ENCODE data around the gene OBSL1.

The OBSL1 gene

GRCh38 chr2:219559156-219559915, 12.0 kb downstream of the OBSL1 start:
- no peaks in the 10 kb centered on the region for H3K4me1 ChIP-seq (ENCODE audit: control insufficient read depth, insufficient read depth, low read length)
- H3K9ac ChIP-seq (ENCODE audit: low read length): no peak overlapping the region
- H3K4me3 ChIP-seq (ENCODE audit: low read length): no peak overlapping the region
- no peaks in the 10 kb centered on the region for H3K27me3 ChIP-seq (ENCODE audit: control insufficient read depth, insufficient read depth, low read length)
- no peak overlapping the region for H3K27ac ChIP-seq (ENCODE audit: low read depth, low read length)
- no peaks in the 10 kb centered on the region for H3K36me3 ChIP-seq (ENCODE audit: control insufficient read depth, insufficient read depth, low read length)

DNA sequence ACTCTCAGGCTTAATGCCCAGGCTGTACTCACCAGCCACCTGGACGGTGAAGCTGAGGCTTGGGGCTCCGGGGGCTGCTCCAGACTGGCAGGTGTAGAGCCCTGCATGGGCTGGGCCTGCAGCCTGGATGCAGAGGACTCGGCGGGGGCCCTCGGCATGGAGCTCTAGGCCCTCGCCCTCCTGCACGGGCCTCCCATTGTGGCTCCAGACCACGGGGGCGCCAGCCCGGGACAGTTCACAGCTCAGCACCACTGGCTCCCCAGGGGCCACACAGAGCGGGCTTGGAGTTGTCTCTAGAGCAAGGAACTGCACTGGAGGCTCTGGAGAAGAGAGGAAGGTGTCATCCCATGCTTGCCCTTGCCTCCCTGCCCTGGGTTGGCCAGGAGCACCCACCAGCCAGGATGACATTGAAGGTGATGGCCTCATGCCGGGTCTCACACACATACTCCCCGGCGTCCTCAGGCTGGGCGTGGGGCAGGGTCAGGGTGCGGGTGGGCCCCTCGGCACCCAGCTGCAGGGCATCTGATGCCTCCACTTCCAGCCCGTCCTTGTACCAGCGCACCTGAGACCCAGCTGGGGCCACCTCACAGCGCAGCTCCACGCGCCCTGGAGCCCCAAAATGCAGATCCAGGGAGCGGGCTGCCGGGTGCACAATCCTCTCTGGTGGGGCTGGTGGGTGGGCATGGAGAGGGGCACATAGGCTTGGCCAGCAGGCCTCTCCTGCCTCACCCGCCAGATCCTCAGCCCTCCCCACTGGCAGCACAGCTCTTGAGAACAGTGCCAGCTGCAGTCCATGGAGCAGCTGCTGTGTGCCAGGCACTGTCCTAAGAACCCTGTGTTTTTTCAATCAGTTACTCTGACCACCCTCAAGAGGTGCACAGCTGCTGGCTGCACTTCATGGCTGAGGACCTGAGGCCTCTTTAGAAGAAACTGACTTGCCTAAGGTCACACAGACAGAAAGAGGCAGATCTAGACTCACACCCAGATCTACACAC, 13.3 kb downstream of the OBSL1 start:
- Histone ChIP-seq H3K4me3 (ENCODE audit: low read length) (no peak overlapping the region), H3K27me3 (ENCODE audit: control insufficient read depth, insufficient read depth, low read length) (no peaks in the 10 kb centered on the region), H3K9ac (ENCODE audit: low read length) (no peak overlapping the region), H3K27ac (ENCODE audit: low read depth, low read length) (no peak overlapping the region), H3K36me3 (ENCODE audit: control insufficient read depth, insufficient read depth, low read length) (no peaks in the 10 kb centered on the region), H3K4me1 (ENCODE audit: control insufficient read depth, insufficient read depth, low read length) (peaks cover under 1% of the 10 kb centered on the region)

GRCh38 chr2:219557320-219557719, 14.0 kb downstream of the OBSL1 start:
- Histone ChIP-seq H3K9ac (ENCODE audit: low read length) (no peak overlapping the region), H3K27me3 (ENCODE audit: control insufficient read depth, insufficient read depth, low read length) (no peaks in the 10 kb centered on the region), H3K4me1 (ENCODE audit: control insufficient read depth, insufficient read depth, low read length) (peaks cover 3% of the 10 kb centered on the region), H3K36me3 (ENCODE audit: control insufficient read depth, insufficient read depth, low read length) (no peaks in the 10 kb centered on the region), H3K4me3 (ENCODE audit: low read length) (no peak overlapping the region), H3K27ac (ENCODE audit: low read depth, low read length) (no peak overlapping the region)

DNA sequence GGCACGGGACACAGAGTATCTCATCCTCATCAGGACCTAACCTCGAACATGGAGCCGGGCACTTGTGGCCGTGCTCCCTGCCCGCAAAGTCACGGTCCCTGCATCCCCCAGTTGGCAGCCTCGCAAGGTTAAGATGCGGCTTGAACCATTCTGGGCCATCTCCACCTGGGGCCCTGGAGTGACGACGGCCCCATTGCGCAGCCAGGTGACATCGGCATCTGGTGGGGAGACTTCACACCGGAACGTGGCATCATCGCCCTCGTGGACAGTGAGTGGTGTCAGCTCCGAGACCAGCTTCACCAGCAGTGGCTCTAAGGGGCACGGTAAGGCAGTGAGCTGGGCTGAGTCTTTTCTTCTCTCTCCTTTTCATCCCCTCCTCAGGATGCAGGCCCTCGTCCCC, 14.9 kb downstream of the OBSL1 start:
- Histone ChIP-seq H3K4me1 (ENCODE audit: control insufficient read depth, insufficient read depth, low read length) (peaks cover 6% of the 10 kb centered on the region), H3K27ac (ENCODE audit: low read depth, low read length) (no peak overlapping the region), H3K27me3 (ENCODE audit: control insufficient read depth, insufficient read depth, low read length) (no peaks in the 10 kb centered on the region), H3K36me3 (ENCODE audit: control insufficient read depth, insufficient read depth, low read length) (no peaks in the 10 kb centered on the region), H3K9ac (ENCODE audit: low read length) (no peak overlapping the region), H3K4me3 (ENCODE audit: low read length) (no peak overlapping the region)

GRCh38 chr2:219555956-219556355, 15.4 kb downstream of the OBSL1 start:
- Histone ChIP-seq H3K27me3 (ENCODE audit: control insufficient read depth, insufficient read depth, low read length) (no peaks in the 10 kb centered on the region), H3K27ac (ENCODE audit: low read depth, low read length) (no peak overlapping the region), H3K4me1 (ENCODE audit: control insufficient read depth, insufficient read depth, low read length) (peaks cover 6% of the 10 kb centered on the region), H3K36me3 (ENCODE audit: control insufficient read depth, insufficient read depth, low read length) (no peaks in the 10 kb centered on the region), H3K4me3 (ENCODE audit: low read length) (no peak overlapping the region), H3K9ac (ENCODE audit: low read length) (no peak overlapping the region)

DNA sequence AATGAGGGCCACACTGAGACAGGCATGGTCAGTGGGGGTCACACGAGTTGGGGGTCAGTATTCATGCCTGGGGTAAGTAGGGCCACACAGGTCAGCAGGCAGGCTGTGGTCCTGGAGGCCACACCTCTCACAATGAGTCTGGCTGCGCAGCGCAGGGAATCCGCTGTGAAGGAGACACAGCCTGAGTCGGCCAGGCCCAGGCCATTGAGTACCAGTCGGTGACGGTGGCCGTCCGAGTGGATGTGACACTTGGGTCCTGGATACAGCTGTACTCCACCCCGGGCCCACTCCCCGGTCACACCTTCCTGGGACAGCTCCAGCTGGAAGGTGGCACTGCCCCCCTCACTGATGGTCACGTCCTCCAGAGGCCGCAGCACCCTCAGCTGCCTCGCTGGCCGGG, 17.0 kb downstream of the OBSL1 start:
- Histone ChIP-seq H3K9ac (ENCODE audit: low read length) (no peak overlapping the region), H3K4me1 (ENCODE audit: control insufficient read depth, insufficient read depth, low read length) (peaks cover 6% of the 10 kb centered on the region), H3K27me3 (ENCODE audit: control insufficient read depth, insufficient read depth, low read length) (peaks cover 3% of the 10 kb centered on the region), H3K36me3 (ENCODE audit: control insufficient read depth, insufficient read depth, low read length) (no peaks in the 10 kb centered on the region), H3K27ac (ENCODE audit: low read depth, low read length) (no peak overlapping the region), H3K4me3 (ENCODE audit: low read length) (no peak overlapping the region)

DNA sequence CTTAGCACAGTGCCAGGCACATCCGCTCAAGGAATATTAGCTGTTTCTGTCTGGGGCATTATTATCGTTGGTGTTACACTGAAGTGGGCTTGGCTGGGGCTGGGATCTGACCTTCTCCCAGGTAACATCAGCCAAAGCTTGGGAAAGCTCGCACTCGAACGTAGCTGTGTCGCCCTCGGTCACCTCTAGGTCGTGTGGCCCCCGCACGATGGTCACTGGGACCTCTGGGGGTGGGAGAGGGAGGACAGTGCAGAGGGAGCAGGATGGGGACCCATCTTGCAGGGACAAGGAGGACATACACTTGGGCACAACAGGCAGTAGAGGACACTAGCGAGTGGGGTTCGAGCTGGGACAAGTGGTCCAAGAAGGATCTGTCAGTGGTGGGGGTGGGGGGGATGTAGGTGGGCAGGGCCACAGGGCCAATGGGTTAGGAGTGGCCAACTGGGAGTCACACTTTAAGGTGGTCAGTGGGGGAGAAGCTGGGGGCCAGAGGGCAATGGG, 17.8 kb downstream of the OBSL1 start:
- Histone ChIP-seq H3K27ac (ENCODE audit: low read depth, low read length) (no peak overlapping the region), H3K36me3 (ENCODE audit: control insufficient read depth, insufficient read depth, low read length) (no peaks in the 10 kb centered on the region), H3K9ac (ENCODE audit: low read length) (no peak overlapping the region), H3K4me3 (ENCODE audit: low read length) (no peak overlapping the region), H3K4me1 (ENCODE audit: control insufficient read depth, insufficient read depth, low read length) (peaks cover 6% of the 10 kb centered on the region), H3K27me3 (ENCODE audit: control insufficient read depth, insufficient read depth, low read length) (peaks cover 3% of the 10 kb centered on the region)

DNA sequence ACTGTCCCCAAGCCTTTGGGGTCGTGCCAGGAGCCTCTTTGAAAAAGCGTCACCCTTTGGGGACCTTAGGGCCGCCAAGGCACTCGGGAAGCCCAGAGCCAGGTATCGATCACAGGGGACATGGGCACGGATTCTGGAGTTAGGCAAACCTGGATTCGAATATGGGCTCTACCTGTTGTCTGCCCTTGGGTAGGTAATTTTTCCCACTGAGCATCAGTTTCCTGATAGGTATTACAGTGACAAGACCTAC, 18.2 kb downstream of the OBSL1 start:
- Histone ChIP-seq H3K27me3 (ENCODE audit: control insufficient read depth, insufficient read depth, low read length) (peaks cover 3% of the 10 kb centered on the region), H3K9ac (ENCODE audit: low read length) (no peak overlapping the region), H3K27ac (ENCODE audit: low read depth, low read length) (no peak overlapping the region)

GRCh38 chr2:219552382-219553167, 18.8 kb downstream of the OBSL1 start:
- Histone ChIP-seq H3K27me3 (ENCODE audit: control insufficient read depth, insufficient read depth, low read length) (peaks cover 3% of the 10 kb centered on the region), H3K27ac (ENCODE audit: low read depth, low read length) (no peak overlapping the region), H3K9ac (ENCODE audit: low read length) (no peak overlapping the region), H3K4me3 (ENCODE audit: low read length) (peak overlapping the region; percentile 64), H3K4me1 (ENCODE audit: control insufficient read depth, insufficient read depth, low read length) (peaks cover 6% of the 10 kb centered on the region), H3K36me3 (ENCODE audit: control insufficient read depth, insufficient read depth, low read length) (no peaks in the 10 kb centered on the region)

More for the DNA sequence above, 18.2 kb downstream of the OBSL1 start:
- H3K4me3 ChIP-seq (ENCODE audit: low read length): peak overlapping the region; percentile 64
- peaks cover 6% of the 10 kb centered on the region for H3K4me1 ChIP-seq (ENCODE audit: control insufficient read depth, insufficient read depth, low read length)
- no peaks in the 10 kb centered on the region for H3K36me3 ChIP-seq (ENCODE audit: control insufficient read depth, insufficient read depth, low read length)

DNA sequence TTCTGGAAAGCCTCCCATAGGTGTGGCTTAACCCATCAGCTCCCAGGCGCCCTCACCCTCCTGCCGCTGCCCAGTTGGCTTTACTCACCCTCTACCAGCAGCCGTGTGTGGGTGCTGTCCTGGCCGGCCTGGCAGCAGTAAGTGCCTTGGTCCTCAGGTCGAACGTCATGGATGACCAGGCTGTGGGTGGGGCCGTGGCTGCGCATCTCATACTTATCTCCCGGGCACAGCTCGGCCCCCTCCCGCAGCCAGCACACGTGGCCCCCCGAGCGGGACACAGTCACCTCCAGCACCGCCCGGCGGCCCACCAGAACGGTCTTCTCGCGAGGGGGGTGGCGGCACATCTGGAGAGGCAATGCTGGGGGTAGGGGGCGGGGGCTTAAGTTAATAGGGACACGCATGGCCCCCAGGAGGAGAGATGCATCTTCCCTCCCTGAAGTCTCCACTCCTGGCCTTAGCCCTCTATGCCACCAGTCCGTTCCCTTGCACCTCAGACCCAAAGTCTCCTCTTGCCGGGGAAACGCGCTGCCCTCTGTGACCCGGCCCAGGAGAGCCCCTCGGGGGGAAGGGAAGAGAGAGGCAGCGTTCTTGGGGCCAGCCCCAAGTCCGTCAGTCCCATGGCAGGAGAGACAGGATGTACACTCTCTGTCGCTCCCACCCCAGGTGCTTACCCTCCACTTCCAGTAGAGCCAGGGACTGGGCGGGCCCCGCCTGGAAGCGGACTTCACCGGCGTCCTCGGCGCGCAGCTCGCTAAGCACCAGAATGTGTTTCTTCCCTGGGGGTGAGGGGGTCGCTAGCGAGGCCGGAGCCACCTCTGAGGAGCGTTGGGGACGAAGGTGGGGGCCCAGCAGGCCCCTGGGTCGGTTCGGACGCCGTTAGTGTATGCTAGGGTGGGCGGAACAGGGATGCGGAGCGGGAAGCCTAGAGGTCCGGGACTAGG, 19.6 kb downstream of the OBSL1 start:
- H3K4me1 ChIP-seq (ENCODE audit: control insufficient read depth, insufficient read depth, low read length): peaks cover 6% of the 10 kb centered on the region
- H3K9ac ChIP-seq (ENCODE audit: low read length): no peak overlapping the region
- peak overlapping the region; percentile 64 for H3K4me3 ChIP-seq (ENCODE audit: low read length)
- no peak overlapping the region for H3K27ac ChIP-seq (ENCODE audit: low read depth, low read length)
- no peaks in the 10 kb centered on the region for H3K36me3 ChIP-seq (ENCODE audit: control insufficient read depth, insufficient read depth, low read length)
- peaks cover 3% of the 10 kb centered on the region for H3K27me3 ChIP-seq (ENCODE audit: control insufficient read depth, insufficient read depth, low read length)

DNA sequence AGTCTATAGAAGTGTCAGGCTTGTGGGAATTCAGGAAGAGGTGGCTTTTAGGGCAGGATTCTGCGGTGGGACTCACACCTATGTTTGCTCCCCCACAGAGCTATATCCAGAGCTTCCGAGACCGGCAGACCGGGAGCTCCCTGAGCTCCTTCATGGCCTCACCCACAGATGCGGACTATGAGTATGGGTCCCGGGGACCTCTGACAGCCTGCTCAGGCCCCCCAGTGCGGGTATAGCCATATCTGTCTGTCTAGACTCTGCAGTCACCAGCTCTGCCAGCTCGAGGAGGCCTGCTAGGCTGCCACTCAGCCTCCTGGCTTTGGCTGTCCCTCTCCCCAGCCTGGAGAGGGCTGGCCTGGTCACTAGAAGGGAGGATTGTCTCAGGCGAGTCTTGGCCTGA, 21.7 kb downstream of the OBSL1 start:
- Histone ChIP-seq H3K4me3 (ENCODE audit: low read length) (no peak overlapping the region), H3K9ac (ENCODE audit: low read length) (no peak overlapping the region), H3K27me3 (ENCODE audit: control insufficient read depth, insufficient read depth, low read length) (peaks cover 3% of the 10 kb centered on the region), H3K27ac (ENCODE audit: low read depth, low read length) (no peak overlapping the region), H3K36me3 (ENCODE audit: control insufficient read depth, insufficient read depth, low read length) (no peaks in the 10 kb centered on the region), H3K4me1 (ENCODE audit: control insufficient read depth, insufficient read depth, low read length) (peaks cover 6% of the 10 kb centered on the region)
